Neural cell (in vitro differentiated cells): ENCODE results near the gene ABHD12. TPM values are rescaled to one million over a fixed set of nuclear protein-coding genes. Genes with fewer than 3 reads are reported as not detected.

ENCODE experiments used
- H2AFZ ChIP-seq: fragments of 200-600, 300-800 bp; sonication (generic), shearing (Covaris generic); 2 replicates; pipeline ENCODE4 v1.6.0; 2014; ENCODE audit warnings: low read depth, mild to moderate bottlenecking, antibody characterized with exemption, low read length, moderate library complexity
- H3F3A ChIP-seq: fragments of 200-600 bp; shearing (Covaris generic); 2 replicates; pipeline ENCODE4 v1.6.1; 2016; ENCODE audit warnings: mild to moderate bottlenecking, moderate library complexity, mixed read lengths, antibody characterized with exemption, low read length; ENCODE audit not compliant: insufficient read depth, poor library complexity, severe bottlenecking
- H3K27ac ChIP-seq: fragments of 200-600, 300-800 bp; sonication (generic), shearing (Covaris generic); 2 replicates; pipeline ENCODE4 v1.5.1; 2014; ENCODE audit warnings: mild to moderate bottlenecking, low read length, moderate library complexity
- H3K27me3 ChIP-seq: fragments of 300-800, 200-600 bp; sonication (generic), shearing (Covaris generic); 2 replicates; pipeline ENCODE4 v1.6.0; 2014; ENCODE audit warnings: mild to moderate bottlenecking, low read depth, low read length, moderate library complexity; ENCODE audit not compliant: insufficient read depth
- H3K36me3 ChIP-seq: fragments of 300-800, 200-600 bp; sonication (generic), shearing (Covaris generic); 2 replicates; pipeline ENCODE4 v1.5.1; 2014; ENCODE audit warnings: mild to moderate bottlenecking, antibody characterized with exemption, low read length, moderate library complexity; ENCODE audit not compliant: insufficient read depth
- H3K4me2 ChIP-seq: fragments of 300-800, 200-600 bp; sonication (generic), shearing (Covaris generic); 2 replicates; pipeline ENCODE4 v1.6.0; 2014; ENCODE audit warnings: mild to moderate bottlenecking, low read length
- H3K4me3 ChIP-seq: fragments of 300-800, 200-600 bp; sonication (generic), shearing (Covaris generic); 2 replicates; pipeline ENCODE4 v1.5.1; 2014; ENCODE audit warnings: mild to moderate bottlenecking, low read length, moderate library complexity
- H3K79me2 ChIP-seq: fragments of 200-600 bp; shearing (Covaris generic); replicated peaks from 2 replicates; pipeline ENCODE4 v1.6.0; 2014; ENCODE audit warnings: mild to moderate bottlenecking, low read length, moderate library complexity; ENCODE audit not compliant: insufficient read depth
- H3K9ac ChIP-seq: fragments of 300-800, 200-600 bp; sonication (generic), shearing (Covaris generic); 2 replicates; pipeline ENCODE4 v1.6.1; 2016; ENCODE audit warnings: mild to moderate bottlenecking, low read length, mixed read lengths
- H3K9me2 ChIP-seq: fragments of 200-600 bp; shearing (Covaris generic); 2 replicates; pipeline ENCODE4 v1.6.1; 2016; ENCODE audit warnings: mild to moderate bottlenecking, low read length, mixed read lengths; ENCODE audit not compliant: insufficient read depth
- H3K9me3 ChIP-seq: fragments of 200-600, 300-800 bp; sonication (generic), shearing (Covaris generic); 2 replicates; pipeline ENCODE4 v1.6.1; 2016; ENCODE audit warnings: mild to moderate bottlenecking, mixed run types, low read length, moderate library complexity, mixed read lengths
- H4K20me1 ChIP-seq: fragments of 200-600 bp; shearing (Covaris generic); 2 replicates; pipeline ENCODE4 v1.6.1; 2016; ENCODE audit warnings: mild to moderate bottlenecking, mixed run types; ENCODE audit not compliant: insufficient read depth
- EP300 ChIP-seq: fragments of 450-650 bp; conservative IDR thresholded peaks from 2 replicates; pipeline ENCODE4 v1.6.1; 2014; ENCODE audit warnings: antibody characterized with exemption, mild to moderate bottlenecking, moderate library complexity; ENCODE audit not compliant: poor library complexity, severe bottlenecking
- EZH2 ChIP-seq: fragments of 200-600, 300-800 bp; shearing (Covaris generic), sonication (generic); IDR thresholded peaks from 2 replicates; pipeline ENCODE4 v1.6.1; 2014; ENCODE audit warnings: antibody characterized with exemption, low read length, borderline replicate concordance, mild to moderate bottlenecking; ENCODE audit not compliant: insufficient read depth, poor library complexity, severe bottlenecking
- MXI1 ChIP-seq: fragments of 450-650 bp; conservative IDR thresholded peaks from 2 replicates; pipeline ENCODE4 v1.6.1; 2014; ENCODE audit warnings: antibody characterized with exemption, mild to moderate bottlenecking; ENCODE audit not compliant: poor library complexity, severe bottlenecking
- POLR2AphosphoS5 ChIP-seq: IDR thresholded peaks from 2 replicates; pipeline ENCODE4 v1.6.1; 2012
- RAD21 ChIP-seq: fragments of 450-650 bp; conservative IDR thresholded peaks from 2 replicates; pipeline ENCODE4 v1.6.1; 2014; ENCODE audit warnings: antibody characterized with exemption, mild to moderate bottlenecking, moderate library complexity
- REST ChIP-seq: IDR thresholded peaks from 2 replicates; pipeline ENCODE4 v1.6.1; 2012; ENCODE audit warnings: borderline replicate concordance
- SMC3 ChIP-seq: fragments of 450-650 bp; conservative IDR thresholded peaks from 2 replicates; pipeline ENCODE4 v1.6.1; 2014; ENCODE audit warnings: antibody characterized with exemption, mild to moderate bottlenecking, moderate library complexity; ENCODE audit not compliant: poor library complexity
- TAF1 ChIP-seq: IDR thresholded peaks from 2 replicates; pipeline ENCODE4 v1.6.1; 2012; ENCODE audit warnings: low read depth
- polyA plus RNA-seq: library from polyadenylated mRNA; depleted of rRNA; stranded (reverse); fragments of >200 nt; gene quantifications from 2 replicates; pipeline ENCODE4 v1.2.3, GENCODE V29; 2014
- TF ChIP-seq, protein P1 (sequence below): fragments of 450-650 bp; IDR thresholded peaks from 2 replicates; pipeline ENCODE4 v1.5.1; 2014; ENCODE audit warnings: antibody characterized with exemption, mild to moderate bottlenecking, moderate library complexity; ENCODE audit not compliant: poor library complexity, severe bottlenecking

The ABHD12 gene
- polyA plus RNA-seq, 1 donor from 2014 or later = 32.3 TPM

DNA sequence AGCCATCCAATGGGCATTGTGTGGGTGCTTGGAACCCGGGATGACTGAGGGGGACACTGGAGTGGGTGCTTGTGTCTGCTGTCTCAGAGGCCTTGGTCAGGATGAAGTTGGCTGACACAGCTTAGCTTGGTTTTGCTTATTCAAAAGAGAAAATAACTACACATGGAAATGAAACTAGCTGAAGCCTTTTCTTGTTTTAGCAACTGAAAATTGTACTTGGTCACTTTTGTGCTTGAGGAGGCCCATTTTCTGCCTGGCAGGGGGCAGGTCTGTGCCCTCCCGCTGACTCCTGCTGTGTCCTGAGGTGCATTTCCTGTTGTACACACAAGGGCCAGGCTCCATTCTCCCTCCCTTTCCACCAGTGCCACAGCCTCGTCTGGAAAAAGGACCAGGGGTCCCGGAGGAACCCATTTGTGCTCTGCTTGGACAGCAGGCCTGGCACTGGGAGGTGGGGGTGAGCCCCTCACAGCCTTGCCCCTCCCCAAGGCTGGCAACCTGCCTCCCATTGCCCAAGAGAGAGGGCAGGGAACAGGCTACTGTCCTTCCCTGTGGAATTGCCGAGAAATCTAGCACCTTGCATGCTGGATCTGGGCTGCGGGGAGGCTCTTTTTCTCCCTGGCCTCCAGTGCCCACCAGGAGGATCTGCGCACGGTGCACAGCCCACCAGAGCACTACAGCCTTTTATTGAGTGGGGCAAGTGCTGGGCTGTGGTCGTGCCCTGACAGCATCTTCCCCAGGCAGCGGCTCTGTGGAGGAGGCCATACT, 93.3 kb downstream of the ABHD12 start:
- H3K4me2 ChIP-seq = no peak overlapping the region
- no peak overlapping the region for H3K27ac ChIP-seq
- no peaks in the 10 kb centered on the region for H3K9me3 ChIP-seq
- H3K79me2 ChIP-seq = no peaks in the 10 kb centered on the region
- H3K27me3 ChIP-seq = no peaks in the 10 kb centered on the region
- H3K36me3 ChIP-seq = no peaks in the 10 kb centered on the region
- H4K20me1 ChIP-seq = no peaks in the 10 kb centered on the region
- no peak overlapping the region for H3K9ac ChIP-seq
- no peaks in the 10 kb centered on the region for H3K9me2 ChIP-seq
- no peaks in the 10 kb centered on the region for H3F3A ChIP-seq
- TF ChIP-seq EZH2 (no peak), REST (no peak), RAD21 (no peak), POLR2AphosphoS5 (no peak), MXI1 (no peak), SMC3 (no peak), TAF1 (no peak), EP300 (no peak)
- TF ChIP-seq, protein P1, sequence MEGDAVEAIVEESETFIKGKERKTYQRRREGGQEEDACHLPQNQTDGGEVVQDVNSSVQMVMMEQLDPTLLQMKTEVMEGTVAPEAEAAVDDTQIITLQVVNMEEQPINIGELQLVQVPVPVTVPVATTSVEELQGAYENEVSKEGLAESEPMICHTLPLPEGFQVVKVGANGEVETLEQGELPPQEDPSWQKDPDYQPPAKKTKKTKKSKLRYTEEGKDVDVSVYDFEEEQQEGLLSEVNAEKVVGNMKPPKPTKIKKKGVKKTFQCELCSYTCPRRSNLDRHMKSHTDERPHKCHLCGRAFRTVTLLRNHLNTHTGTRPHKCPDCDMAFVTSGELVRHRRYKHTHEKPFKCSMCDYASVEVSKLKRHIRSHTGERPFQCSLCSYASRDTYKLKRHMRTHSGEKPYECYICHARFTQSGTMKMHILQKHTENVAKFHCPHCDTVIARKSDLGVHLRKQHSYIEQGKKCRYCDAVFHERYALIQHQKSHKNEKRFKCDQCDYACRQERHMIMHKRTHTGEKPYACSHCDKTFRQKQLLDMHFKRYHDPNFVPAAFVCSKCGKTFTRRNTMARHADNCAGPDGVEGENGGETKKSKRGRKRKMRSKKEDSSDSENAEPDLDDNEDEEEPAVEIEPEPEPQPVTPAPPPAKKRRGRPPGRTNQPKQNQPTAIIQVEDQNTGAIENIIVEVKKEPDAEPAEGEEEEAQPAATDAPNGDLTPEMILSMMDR = no peak
- H3K4me3 ChIP-seq = no peak overlapping the region
- H2AFZ ChIP-seq = no peak overlapping the region

DNA sequence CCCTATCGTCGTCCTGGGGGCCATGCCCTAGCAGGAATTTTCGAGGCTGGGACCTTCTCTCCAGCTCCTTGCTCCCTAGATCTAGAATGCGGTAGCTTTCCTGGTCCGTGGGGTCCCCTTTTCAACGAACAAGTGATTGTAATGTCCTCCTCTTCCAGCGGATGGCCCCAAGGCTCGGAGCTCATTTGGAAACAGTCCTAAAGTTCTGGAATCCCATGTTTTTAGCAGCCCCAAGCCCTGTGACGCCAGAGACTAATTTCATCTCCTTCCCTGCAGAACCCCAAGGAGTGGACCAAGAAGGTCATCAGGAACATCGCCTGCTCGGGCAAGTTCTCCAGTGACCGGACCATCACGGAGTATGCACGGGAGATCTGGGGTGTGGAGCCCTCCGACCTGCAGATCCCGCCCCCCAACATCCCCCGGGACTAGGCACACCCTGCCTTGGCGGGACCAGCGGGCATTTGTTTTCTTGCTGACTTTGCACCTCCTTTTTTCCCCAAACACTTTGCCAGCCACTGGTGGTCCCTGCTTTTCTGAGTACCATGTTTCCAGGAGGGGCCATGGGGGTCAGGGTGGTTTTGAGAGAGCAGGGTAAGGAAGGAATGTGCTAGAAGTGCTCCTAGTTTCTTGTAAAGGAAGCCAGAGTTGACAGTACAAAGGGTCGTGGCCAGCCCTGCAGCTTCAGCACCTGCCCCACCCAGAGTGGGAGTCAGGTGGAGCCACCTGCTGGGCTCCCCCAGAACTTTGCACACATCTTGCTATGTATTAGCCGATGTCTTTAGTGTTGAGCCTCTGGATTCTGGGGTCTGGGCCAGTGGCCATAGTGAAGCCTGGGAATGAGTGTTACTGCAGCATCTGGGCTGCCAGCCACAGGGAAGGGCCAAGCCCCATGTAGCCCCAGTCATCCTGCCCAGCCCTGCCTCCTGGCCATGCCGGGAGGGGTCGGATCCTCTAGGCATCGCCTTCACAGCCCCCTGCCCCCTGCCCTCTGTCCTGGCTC, 94.2 kb downstream of the ABHD12 start:
- H3K27me3 ChIP-seq = no peaks in the 10 kb centered on the region
- H3K36me3 ChIP-seq = no peaks in the 10 kb centered on the region
- no peak overlapping the region for H3K4me3 ChIP-seq
- H3K4me2 ChIP-seq = no peak overlapping the region
- no peak overlapping the region for H3K9ac ChIP-seq
- H3K9me3 ChIP-seq = no peaks in the 10 kb centered on the region
- TF ChIP-seq SMC3 (no peak), EZH2 (no peak), EP300 (no peak), RAD21 (no peak), REST (no peak), POLR2AphosphoS5 (no peak), MXI1 (no peak), TAF1 (no peak)
- TF ChIP-seq, protein P1 = no peak
- H2AFZ ChIP-seq = no peak overlapping the region
- H4K20me1 ChIP-seq = no peaks in the 10 kb centered on the region
- H3K27ac ChIP-seq = no peak overlapping the region
- no peaks in the 10 kb centered on the region for H3K79me2 ChIP-seq
- H3K9me2 ChIP-seq = no peaks in the 10 kb centered on the region
- no peaks in the 10 kb centered on the region for H3F3A ChIP-seq
